ENCODE measurements around the gene PACRG. TPM values are rescaled to one million over a fixed set of nuclear protein-coding genes. Genes with fewer than 3 reads are reported as not detected.

PACRG gene
- total and polyA plus RNA-seq, 5 donors from 2014 or later = 0.44 to 1.2 (median 0.87) TPM; not detected in 2

GRCh38 chr6:163229050-163229449 lies 501.3 kb downstream of the PACRG start:
- Mint-ChIP-seq H3K27ac (no peak overlapping the region), H3K4me1 (no peaks in the 10 kb centered on the region), H3K27me3 (peaks cover 5% of the 10 kb centered on the region), H3K36me3 (no peaks in the 10 kb centered on the region), H3K4me3 (no peak overlapping the region), H3K9me3 (peaks cover 0 to 8% (median under 1%) of the 10 kb centered on the region in 7 donors)
- no peak overlapping the region for H3K27ac ChIP-seq (ENCODE audit: insufficient read depth, low read length, poor library complexity, severe bottlenecking)
- no peaks in the 10 kb centered on the region for H3K36me3 ChIP-seq (ENCODE audit: control insufficient read depth, insufficient read depth, low read length)
- ATAC-seq (ENCODE audit: low read depth in 2 of 2) (no peak), DNase-seq (no peak)
- H3K9me3 ChIP-seq (ENCODE audit: control insufficient read depth in 2 of 2, low read length in 2 of 2) = no peaks in the 10 kb centered on the region
- H3K4me1 ChIP-seq (ENCODE audit: control insufficient read depth, insufficient read depth, low read length, poor library complexity, severe bottlenecking) = no peaks in the 10 kb centered on the region
- H3K4me3 ChIP-seq (ENCODE audit: low read depth, low read length) = no peak overlapping the region
- H3K27me3 ChIP-seq (ENCODE audit: control insufficient read depth, insufficient read depth, low read length) = no peaks in the 10 kb centered on the region

GRCh38 chr6:163230901-163231300 lies 503.1 kb downstream of the PACRG start:
- Histone ChIP-seq H3K27me3 (ENCODE audit: control insufficient read depth, insufficient read depth, low read length) (no peaks in the 10 kb centered on the region), H3K36me3 (ENCODE audit: control insufficient read depth, insufficient read depth, low read length) (no peaks in the 10 kb centered on the region), H3K4me3 (ENCODE audit: low read depth, low read length) (no peak overlapping the region), H3K4me1 (ENCODE audit: control insufficient read depth, insufficient read depth, low read length, poor library complexity, severe bottlenecking) (no peaks in the 10 kb centered on the region), H3K9me3 (ENCODE audit: control insufficient read depth in 2 of 2, low read length in 2 of 2) (no peaks in the 10 kb centered on the region), H3K27ac (ENCODE audit: insufficient read depth, low read length, poor library complexity, severe bottlenecking) (no peak overlapping the region)
- H3K9me3 Mint-ChIP-seq = peaks cover 0 to 5% (median 0%) of the 10 kb centered on the region in 7 donors
- no peak for DNase-seq
- H3K4me1 Mint-ChIP-seq = no peaks in the 10 kb centered on the region
- H3K4me3 Mint-ChIP-seq = no peak overlapping the region
- peaks cover 2% of the 10 kb centered on the region for H3K27me3 Mint-ChIP-seq
- no peak for ATAC-seq (ENCODE audit: low read depth in 2 of 2)
- H3K27ac Mint-ChIP-seq = no peak overlapping the region
- H3K36me3 Mint-ChIP-seq = no peaks in the 10 kb centered on the region

DNA sequence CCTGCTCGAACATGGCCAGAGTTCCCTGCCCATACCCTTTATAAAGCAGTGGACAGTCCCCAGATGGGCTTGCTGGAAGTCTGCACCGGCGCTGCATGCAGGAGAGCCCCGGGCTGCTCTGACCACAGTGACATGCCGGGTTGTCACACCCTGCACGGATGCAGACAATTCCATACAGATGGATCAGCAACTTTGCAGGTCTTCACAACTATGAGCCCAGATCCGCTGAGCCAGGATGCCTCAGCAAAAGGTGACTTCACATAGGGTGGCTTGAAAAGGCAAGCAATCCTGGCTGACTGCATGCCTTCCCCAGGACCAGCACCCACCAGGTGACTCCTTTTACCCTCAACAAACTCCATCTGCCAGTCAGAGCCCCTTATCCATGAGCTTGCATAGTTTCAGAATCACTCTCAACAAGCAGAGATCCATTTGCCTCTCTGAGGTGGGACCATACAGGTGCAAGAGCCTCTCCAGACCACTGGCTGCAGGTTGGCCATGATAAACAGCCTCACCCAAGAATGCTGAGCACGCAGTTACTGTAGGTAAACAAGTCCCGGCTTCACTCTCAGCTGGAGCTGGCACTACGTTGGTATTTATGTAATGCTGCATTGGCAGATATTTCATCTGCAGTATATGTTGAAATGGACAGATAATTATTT lies 503.7 kb downstream of the PACRG start:
- Histone ChIP-seq H3K4me1 (ENCODE audit: control insufficient read depth, insufficient read depth, low read length, poor library complexity, severe bottlenecking) (no peaks in the 10 kb centered on the region), H3K27me3 (ENCODE audit: control insufficient read depth, insufficient read depth, low read length) (no peaks in the 10 kb centered on the region), H3K4me3 (ENCODE audit: low read depth, low read length) (no peak overlapping the region), H3K9me3 (ENCODE audit: control insufficient read depth in 2 of 2, low read length in 2 of 2) (no peaks in the 10 kb centered on the region), H3K27ac (ENCODE audit: insufficient read depth, low read length, poor library complexity, severe bottlenecking) (no peak overlapping the region), H3K36me3 (ENCODE audit: control insufficient read depth, insufficient read depth, low read length) (no peaks in the 10 kb centered on the region)
- H3K4me1 Mint-ChIP-seq = no peaks in the 10 kb centered on the region
- no peak overlapping the region for H3K27ac Mint-ChIP-seq
- no peak for DNase-seq
- no peaks in the 10 kb centered on the region for H3K27me3 Mint-ChIP-seq
- no peaks in the 10 kb centered on the region for H3K9me3 Mint-ChIP-seq
- H3K4me3 Mint-ChIP-seq = no peak overlapping the region
- H3K36me3 Mint-ChIP-seq = no peaks in the 10 kb centered on the region
- no peak for ATAC-seq (ENCODE audit: low read depth in 2 of 2)

- Mint-ChIP-seq H3K4me3 (no peak overlapping the region), H3K36me3 (no peaks in the 10 kb centered on the region), H3K9me3 (no peaks in the 10 kb centered on the region), H3K4me1 (no peaks in the 10 kb centered on the region), H3K27ac (peak overlapping the region in 1 of 3 donors; percentile 32), H3K27me3 (no peaks in the 10 kb centered on the region)
- ATAC-seq (ENCODE audit: low read depth in 2 of 2) (no peak), DNase-seq (no peak)
- Histone ChIP-seq H3K27ac (ENCODE audit: insufficient read depth, low read length, poor library complexity, severe bottlenecking) (no peak overlapping the region), H3K4me1 (ENCODE audit: control insufficient read depth, insufficient read depth, low read length, poor library complexity, severe bottlenecking) (no peaks in the 10 kb centered on the region), H3K27me3 (ENCODE audit: control insufficient read depth, insufficient read depth, low read length) (no peaks in the 10 kb centered on the region), H3K36me3 (ENCODE audit: control insufficient read depth, insufficient read depth, low read length) (no peaks in the 10 kb centered on the region), H3K4me3 (ENCODE audit: low read depth, low read length) (no peak overlapping the region), H3K9me3 (ENCODE audit: control insufficient read depth in 2 of 2, low read length in 2 of 2) (no peaks in the 10 kb centered on the region)
Measured at GRCh38 chr6:163232015-163232523, 504.3 kb downstream of the PACRG start.

DNA sequence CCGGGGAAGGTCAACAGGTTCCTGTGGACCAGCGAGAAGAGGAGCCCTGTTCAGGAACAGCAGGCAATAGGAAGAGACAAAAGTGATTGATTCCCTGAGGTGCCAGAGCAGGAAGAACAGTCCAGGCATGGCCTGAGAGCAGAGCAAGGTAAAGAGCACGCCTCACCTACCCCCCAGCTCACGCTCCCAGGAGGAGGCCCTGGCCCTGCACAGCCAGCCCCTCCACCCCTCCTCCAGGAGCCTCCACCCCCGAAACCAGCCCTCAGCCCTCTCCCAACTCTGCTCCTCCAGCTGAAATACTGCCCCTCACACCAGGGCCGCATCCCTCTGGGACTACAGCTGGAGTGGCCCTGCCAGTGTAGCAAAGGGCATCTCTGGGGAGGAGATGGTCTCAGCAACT lies 504.9 kb downstream of the PACRG start:
- Histone ChIP-seq H3K27ac (ENCODE audit: insufficient read depth, low read length, poor library complexity, severe bottlenecking) (no peak overlapping the region), H3K4me3 (ENCODE audit: low read depth, low read length) (no peak overlapping the region), H3K4me1 (ENCODE audit: control insufficient read depth, insufficient read depth, low read length, poor library complexity, severe bottlenecking) (no peaks in the 10 kb centered on the region), H3K9me3 (ENCODE audit: control insufficient read depth in 2 of 2, low read length in 2 of 2) (no peaks in the 10 kb centered on the region), H3K27me3 (ENCODE audit: control insufficient read depth, insufficient read depth, low read length) (no peaks in the 10 kb centered on the region), H3K36me3 (ENCODE audit: control insufficient read depth, insufficient read depth, low read length) (no peaks in the 10 kb centered on the region)
- Mint-ChIP-seq H3K27me3 (no peaks in the 10 kb centered on the region), H3K36me3 (no peaks in the 10 kb centered on the region), H3K9me3 (no peaks in the 10 kb centered on the region), H3K27ac (no peak overlapping the region), H3K4me1 (no peaks in the 10 kb centered on the region), H3K4me3 (no peak overlapping the region)
- DNase-seq (no peak), ATAC-seq (ENCODE audit: low read depth in 2 of 2) (no peak)

GRCh38 chr6:163237110-163237509 lies 509.3 kb downstream of the PACRG start:
- Histone ChIP-seq H3K27ac (ENCODE audit: insufficient read depth, low read length, poor library complexity, severe bottlenecking) (no peak overlapping the region), H3K4me3 (ENCODE audit: low read depth, low read length) (no peak overlapping the region), H3K27me3 (ENCODE audit: control insufficient read depth, insufficient read depth, low read length) (no peaks in the 10 kb centered on the region), H3K9me3 (ENCODE audit: control insufficient read depth in 2 of 2, low read length in 2 of 2) (no peaks in the 10 kb centered on the region), H3K4me1 (ENCODE audit: control insufficient read depth, insufficient read depth, low read length, poor library complexity, severe bottlenecking) (no peaks in the 10 kb centered on the region), H3K36me3 (ENCODE audit: control insufficient read depth, insufficient read depth, low read length) (no peaks in the 10 kb centered on the region)
- ATAC-seq (ENCODE audit: low read depth in 2 of 2) (no peak), DNase-seq (no peak)
- Mint-ChIP-seq H3K4me3 (no peak overlapping the region), H3K27me3 (no peaks in the 10 kb centered on the region), H3K27ac (no peak overlapping the region), H3K4me1 (no peaks in the 10 kb centered on the region), H3K9me3 (peaks cover 0 to 2% (median 0%) of the 10 kb centered on the region in 7 donors), H3K36me3 (no peaks in the 10 kb centered on the region)

GRCh38 chr6:163239572-163240340 lies 512.0 kb downstream of the PACRG start:
- no peak overlapping the region for H3K4me3 ChIP-seq (ENCODE audit: low read depth, low read length)
- no peak for ATAC-seq (ENCODE audit: low read depth in 2 of 2)
- no peak overlapping the region for H3K27ac Mint-ChIP-seq
- H3K4me1 Mint-ChIP-seq = no peaks in the 10 kb centered on the region
- H3K4me3 Mint-ChIP-seq = no peak overlapping the region
- H3K27me3 Mint-ChIP-seq = peaks cover 3% of the 10 kb centered on the region
- H3K9me3 ChIP-seq (ENCODE audit: control insufficient read depth in 2 of 2, low read length in 2 of 2) = no peaks in the 10 kb centered on the region
- no peaks in the 10 kb centered on the region for H3K4me1 ChIP-seq (ENCODE audit: control insufficient read depth, insufficient read depth, low read length, poor library complexity, severe bottlenecking)
- no peaks in the 10 kb centered on the region for H3K36me3 ChIP-seq (ENCODE audit: control insufficient read depth, insufficient read depth, low read length)
- DNase-seq = no peak
- no peak overlapping the region for H3K27ac ChIP-seq (ENCODE audit: insufficient read depth, low read length, poor library complexity, severe bottlenecking)
- H3K27me3 ChIP-seq (ENCODE audit: control insufficient read depth, insufficient read depth, low read length) = no peaks in the 10 kb centered on the region
- no peaks in the 10 kb centered on the region for H3K36me3 Mint-ChIP-seq
- H3K9me3 Mint-ChIP-seq = peaks cover 0 to 2% (median 0%) of the 10 kb centered on the region in 7 donors
